Dedifferentiated amniotic fluid mesenchymal stem cell (primary cell): ENCODE data around the gene DRC1.

Experiments
- DNase-seq: peaks from one replicate; pipeline ENCODE4 v3.0.0-alpha.2; 2016; ENCODE audit errors: extremely low spot score

Gene DRC1

GRCh38 chr2:26477911-26478253 is 76.2 kb downstream of the DRC1 start, which contains the start of gene OTOF:
Gene OTOF, minus strand, starts transcription at chr2:26478124.
- DNase-seq = peak; percentile 43

DNA sequence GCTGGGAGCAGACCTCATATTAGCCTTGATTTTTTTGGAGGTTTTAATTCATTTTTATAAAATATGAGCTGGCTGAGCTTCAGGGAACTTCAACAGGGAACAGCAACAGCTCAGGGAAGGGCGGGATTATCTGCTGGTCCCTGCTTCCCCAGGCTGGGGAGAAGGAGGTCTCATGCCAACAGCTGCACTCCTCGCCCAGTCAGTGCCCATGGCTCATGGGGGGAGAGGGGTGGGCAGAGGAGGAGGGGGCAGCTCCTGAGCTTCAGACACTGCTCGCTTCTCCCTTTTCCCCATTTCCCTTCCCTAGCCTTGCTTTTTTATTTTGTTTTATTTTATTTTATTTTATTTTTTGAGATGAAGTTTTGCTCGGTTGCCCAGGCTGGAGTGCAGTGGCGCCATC is 76.6 kb downstream of the DRC1 start:
- DNase-seq = no peak

DNA sequence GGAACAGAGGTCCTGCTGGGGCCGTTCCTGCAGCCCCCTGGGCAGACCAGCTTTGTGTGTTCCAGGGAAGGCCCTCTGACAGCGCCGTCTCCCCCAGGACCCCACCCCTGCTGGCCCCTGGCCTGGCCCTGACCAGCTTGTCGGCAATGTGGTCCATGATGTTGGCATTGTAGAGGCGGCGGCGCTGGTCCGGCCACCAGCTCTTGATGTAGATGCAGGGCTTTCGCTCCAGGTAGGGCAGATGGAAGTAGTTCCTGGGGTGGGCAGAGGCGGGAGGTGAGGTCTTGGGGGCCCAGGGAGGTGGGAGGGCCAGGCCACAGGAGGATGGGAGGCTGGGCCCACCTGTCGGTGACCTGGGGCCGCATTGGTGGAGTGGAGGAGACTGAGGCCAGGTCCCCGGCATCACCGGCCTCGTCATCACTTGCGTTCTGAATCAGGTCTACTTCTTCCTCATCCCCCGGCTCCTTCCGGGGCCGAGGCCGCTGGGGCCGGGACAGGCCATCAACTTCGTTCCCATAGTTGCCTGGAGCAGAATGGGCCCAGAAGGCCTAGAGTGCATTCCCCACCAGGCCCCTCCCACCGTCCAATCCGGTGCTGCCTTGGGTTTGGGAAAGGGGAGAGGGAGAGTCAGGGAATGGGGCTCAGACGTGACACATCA is 77.5 kb downstream of the DRC1 start:
- no peak for DNase-seq

GRCh38 chr2:26479789-26480565 is 78.3 kb downstream of the DRC1 start:
- no peak for DNase-seq

DNA sequence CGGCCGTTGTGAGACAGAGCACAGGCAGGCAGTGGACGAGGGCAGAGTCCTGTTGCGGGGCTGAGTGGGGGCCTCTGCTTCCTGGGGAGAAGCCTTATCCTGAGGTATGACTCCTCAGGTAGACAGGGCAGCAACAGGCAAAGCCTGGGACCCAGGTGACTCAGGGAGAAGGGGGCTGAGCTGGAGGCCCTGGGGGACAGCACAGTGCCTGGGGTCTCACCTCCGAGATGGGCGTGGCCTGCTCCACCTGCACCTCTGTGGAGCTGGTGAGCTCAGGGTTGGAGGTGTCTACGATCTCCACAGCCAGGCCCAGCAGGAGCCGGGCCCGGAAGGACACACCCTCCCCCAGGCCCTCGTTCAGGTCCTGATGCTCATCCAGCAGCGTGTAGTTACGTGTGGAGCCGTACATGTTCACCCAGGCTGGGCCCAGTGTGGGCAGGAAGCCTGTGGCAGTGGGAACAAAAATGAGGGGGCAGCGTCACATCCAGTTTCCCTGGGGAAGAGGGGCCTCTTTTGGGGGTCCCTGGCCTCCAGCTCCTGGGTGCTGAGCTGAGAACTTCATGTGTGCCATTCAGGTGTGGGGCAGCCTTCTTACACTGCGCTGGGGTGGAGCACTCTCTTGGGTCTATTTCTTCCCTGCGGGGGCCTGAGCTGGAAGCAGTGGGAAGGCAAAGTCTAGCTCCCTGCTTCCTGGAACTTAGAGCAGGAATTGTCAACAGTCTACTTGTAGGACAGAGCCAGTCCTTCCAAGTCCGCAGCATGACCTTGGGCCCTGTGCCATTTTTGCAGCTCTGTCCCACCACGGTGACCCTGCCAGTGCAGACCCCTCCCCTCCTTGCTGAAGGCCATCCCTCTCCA is 79.1 kb downstream of the DRC1 start:
- no peak for DNase-seq

GRCh38 chr2:26481706-26482105 is 80.0 kb downstream of the DRC1 start:
- DNase-seq = no peak

- DNase-seq = no peak
These were observed 80.7 kb downstream of the DRC1 start for GRCh38 chr2:26482211-26483026.

GRCh38 chr2:26483027-26483326 is 81.3 kb downstream of the DRC1 start:
- DNase-seq = no peak

DNA sequence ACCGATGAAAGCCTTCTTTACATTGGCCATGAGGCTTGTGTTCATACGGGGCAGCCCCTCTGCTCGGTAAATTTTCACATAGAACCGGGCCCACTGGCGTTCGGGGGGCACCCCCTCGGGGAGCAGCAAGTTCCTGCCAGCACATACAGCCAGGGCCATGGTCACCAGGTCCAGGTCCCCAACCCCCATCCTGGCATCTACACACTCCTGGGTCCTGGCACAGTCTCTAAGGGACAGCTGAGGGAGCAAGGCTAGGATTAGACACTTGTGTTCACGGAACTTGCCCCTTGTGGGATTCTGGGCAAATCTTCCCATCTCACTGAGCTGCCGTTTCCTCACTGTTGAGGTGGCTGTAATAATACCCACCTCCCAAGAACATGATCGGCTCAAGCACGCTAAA is 81.8 kb downstream of the DRC1 start:
- no peak for DNase-seq

DNA sequence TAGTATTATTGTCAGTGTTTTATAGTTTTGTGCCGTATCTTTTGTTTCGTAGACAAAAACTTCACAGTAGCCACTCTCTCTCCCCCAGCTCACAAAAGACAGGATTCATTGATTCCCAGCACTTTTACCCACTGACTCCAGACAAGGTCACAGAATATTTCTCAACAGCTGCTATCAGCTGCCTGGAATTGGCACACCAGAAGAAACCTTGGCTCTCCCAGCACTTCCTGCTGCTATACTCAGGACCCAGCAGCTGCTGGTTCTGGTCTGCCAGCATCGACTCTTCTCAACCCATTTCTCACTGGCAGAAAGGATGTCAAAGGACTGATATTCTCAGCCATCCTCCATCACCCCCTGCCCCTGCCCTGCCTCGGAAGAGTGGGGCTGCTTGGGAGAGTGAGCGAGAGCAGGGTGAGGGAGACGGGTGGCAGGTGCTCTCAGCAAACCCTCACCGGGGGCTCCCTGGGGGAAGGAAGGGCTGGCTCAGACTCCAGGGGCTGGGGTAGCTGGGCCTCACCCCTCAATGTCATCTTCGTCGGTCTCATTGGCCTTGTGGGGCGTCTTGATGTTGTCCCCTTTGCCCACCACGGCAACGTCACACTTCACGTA is 82.3 kb downstream of the DRC1 start:
- no peak for DNase-seq

- DNase-seq = no peak
These were observed 82.9 kb downstream of the DRC1 start for GRCh38 chr2:26484579-26484978.

DNA sequence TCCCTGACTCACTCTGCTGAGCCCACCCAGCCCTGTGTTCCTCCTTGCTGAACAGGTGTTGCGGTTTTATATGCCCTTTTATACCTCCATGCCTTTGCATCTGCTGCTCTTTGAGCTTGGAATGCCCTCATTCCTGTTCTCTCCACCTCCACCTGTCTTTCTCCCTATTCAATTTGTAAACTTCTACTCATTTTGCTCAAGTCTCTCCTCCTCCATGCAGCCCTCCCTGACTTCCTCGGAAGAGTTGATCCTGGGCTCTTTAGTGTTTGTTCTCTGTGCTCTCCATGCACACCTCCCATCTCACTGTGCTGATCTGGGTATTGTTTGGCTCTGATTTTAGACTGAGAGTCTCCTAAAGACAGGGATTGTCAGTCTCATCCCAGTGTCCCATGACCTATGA is 83.4 kb downstream of the DRC1 start:
- no peak for DNase-seq

DNA sequence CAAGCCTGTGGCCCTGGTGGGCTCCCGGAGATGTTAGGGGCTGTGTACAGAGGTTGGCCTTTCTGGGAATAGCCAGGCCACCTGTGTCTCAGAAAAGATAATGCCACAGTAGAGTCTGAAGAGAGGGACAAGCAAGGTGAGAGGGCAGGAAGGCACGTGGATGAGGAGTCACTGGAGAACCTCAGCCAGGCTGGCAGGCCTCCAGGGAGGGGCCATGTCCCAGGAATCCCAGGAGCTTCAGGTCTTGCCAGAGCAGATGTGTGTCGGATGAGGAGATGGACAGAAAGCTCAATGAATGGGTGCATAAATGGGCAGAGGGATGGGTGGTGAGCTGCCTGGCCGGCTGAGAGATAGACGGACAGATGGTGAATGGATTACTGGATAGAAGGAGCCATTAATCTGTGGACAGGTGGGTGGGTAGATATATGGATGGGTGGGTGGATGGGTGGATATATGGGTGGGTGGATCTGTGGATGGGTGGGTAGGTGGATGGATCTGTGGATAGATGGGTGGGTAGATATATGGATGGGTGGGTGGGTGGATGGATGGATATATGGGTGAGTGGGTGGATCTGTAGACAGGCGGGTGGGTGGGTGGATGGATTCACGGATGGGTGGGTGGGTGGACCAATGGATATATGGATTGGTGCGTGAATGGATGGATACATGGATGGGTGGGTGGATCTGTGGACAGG is 84.2 kb downstream of the DRC1 start:
- no peak for DNase-seq

DNA sequence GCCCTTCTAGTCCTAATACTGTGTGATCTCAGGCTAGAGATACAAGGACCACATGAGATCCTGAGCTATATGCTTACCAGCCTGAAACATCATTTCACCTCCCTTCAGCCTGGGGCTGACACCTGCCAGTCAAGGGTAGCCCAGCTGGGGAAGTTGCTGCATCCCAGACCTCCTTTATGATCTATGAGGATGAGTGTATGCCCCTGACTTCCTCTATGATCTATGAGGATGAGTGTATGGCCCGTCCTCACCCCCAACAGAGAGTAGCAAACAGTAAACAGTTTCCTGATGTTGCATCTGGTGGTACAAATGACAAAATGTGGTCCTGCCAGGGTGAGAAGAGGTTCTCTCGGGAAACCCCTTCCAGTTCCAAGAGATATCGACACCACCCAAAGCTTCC is 85.1 kb downstream of the DRC1 start:
- no peak for DNase-seq

DNA sequence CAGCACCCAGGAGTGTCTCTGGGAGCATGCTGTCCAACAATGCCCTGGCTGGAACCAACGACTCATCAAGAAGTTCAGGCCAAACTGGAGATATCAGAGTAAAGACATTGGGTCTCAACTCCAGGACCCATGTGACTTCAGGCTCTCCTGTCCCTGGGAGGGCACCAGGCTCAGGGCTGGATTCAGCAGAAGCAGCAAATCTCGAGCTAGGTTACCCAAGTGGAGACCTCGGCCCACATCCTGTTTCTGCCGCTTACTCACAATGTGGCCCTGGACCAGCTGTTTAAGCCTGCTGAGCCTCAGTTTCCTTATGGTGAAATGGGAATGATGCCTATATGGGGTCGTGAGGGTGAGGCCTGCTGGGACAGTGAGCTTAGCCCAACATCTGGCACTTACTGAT is 85.5 kb downstream of the DRC1 start:
- DNase-seq = no peak

- DNase-seq = no peak
These were observed 86.9 kb downstream of the DRC1 start for GRCh38 chr2:26488463-26489212.

GRCh38 chr2:26489213-26489850 is 87.6 kb downstream of the DRC1 start:
- DNase-seq = no peak

- DNase-seq = no peak
These were observed 89.9 kb downstream of the DRC1 start for GRCh38 chr2:26491563-26492167.
